Measurements from ENCODE around the gene NOTCH4.

Gene NOTCH4

DNA sequence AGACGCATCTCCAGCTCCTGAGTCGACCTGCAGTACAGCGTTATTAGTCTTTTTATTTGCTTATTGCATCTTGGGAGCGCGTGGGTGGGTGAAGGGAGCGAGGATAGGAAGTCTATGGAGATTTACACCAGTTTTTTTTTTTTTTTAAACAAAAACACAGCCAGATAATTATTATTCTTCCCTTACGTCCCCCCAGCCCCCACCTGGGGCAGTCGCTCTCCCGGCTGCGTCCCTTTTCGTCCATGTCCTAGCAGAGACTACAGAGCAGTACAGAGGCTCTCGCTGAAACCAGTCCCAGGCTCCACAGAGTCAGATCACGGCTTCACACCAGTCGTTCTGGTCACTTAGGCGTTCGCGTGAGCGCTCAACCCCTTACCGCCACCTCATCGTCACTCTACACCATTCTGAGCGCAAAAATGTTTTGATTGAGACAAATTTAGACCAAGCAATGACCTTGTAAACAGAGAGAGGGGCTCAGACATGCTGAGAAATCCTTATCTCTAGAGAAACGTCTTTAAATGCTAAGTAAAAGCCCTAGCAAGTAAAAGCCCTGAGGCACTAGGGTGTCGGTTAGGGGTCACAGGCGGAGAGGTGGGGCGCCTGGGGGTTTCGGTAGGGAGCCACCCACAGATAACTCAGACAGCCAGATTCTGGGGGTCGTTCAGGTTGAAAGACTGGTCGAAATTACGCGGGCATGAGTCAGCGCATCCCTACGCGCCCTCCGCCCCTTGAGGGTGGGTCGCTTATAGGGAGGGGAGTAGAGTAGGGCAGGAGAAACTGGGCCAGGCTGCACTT lies 70.9 kb downstream of the NOTCH4 start:
- Histone ChIP-seq H4K20me1 (ENCODE audit: insufficient read depth, low read length) (no peaks in the 10 kb centered on the region), H3K9me2 (replicated peaks; ENCODE audit: insufficient read depth, low read length) (no peaks in the 10 kb centered on the region), H3K4me1 (ENCODE audit: low read length) (0 out of 2 replicates have a peak, but pooled peaks cover 4% of the 10 kb centered on the region), H3K27ac (ENCODE audit: low read length) (no peak overlapping the region), H2AFZ (ENCODE audit: low read length) (no peak overlapping the region), H3F3A (ENCODE audit: insufficient read depth, low read length) (no peaks in the 10 kb centered on the region), H3K4me3 (ENCODE audit: low read length) (no peak overlapping the region), H3K36me3 (replicated peaks; ENCODE audit: insufficient read depth, low read length) (no peaks in the 10 kb centered on the region), H3K9ac (ENCODE audit: low read length) (no peak overlapping the region), H3K79me2 (ENCODE audit: low read length) (no peaks in the 10 kb centered on the region), H3K4me2 (ENCODE audit: low read depth, low read length) (no peak overlapping the region), H3K27me3 (replicated peaks; ENCODE audit: insufficient read depth, low read length) (peaks cover 60% of the 10 kb centered on the region), H3K9me3 (replicated peaks; ENCODE audit: insufficient read depth, low read length) (no peaks in the 10 kb centered on the region)
- TF ChIP-seq EZH2phosphoT487 (IDR thresholded peaks at IDR 0.05; ENCODE audit: low read length) (no peak), EZH2 (optimal IDR thresholded peaks at IDR 0.05; ENCODE audit: low read depth, low read length) (no peak)
- TF ChIP-seq, protein P1, sequence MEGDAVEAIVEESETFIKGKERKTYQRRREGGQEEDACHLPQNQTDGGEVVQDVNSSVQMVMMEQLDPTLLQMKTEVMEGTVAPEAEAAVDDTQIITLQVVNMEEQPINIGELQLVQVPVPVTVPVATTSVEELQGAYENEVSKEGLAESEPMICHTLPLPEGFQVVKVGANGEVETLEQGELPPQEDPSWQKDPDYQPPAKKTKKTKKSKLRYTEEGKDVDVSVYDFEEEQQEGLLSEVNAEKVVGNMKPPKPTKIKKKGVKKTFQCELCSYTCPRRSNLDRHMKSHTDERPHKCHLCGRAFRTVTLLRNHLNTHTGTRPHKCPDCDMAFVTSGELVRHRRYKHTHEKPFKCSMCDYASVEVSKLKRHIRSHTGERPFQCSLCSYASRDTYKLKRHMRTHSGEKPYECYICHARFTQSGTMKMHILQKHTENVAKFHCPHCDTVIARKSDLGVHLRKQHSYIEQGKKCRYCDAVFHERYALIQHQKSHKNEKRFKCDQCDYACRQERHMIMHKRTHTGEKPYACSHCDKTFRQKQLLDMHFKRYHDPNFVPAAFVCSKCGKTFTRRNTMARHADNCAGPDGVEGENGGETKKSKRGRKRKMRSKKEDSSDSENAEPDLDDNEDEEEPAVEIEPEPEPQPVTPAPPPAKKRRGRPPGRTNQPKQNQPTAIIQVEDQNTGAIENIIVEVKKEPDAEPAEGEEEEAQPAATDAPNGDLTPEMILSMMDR (IDR thresholded peaks at IDR 0.05; ENCODE audit: low read length), result no peak
- no peak for DNase-seq

GRCh38 chr6:32151863-32152768 lies 71.8 kb downstream of the NOTCH4 start, which contains the start of gene PRRT1:
Gene PRRT1, minus strand, starts transcription at chr6:32151939. Its CDS starts 112 bp downstream, at chr6:32151827.
- H3K79me2 ChIP-seq (ENCODE audit: low read length), result no peaks in the 10 kb centered on the region
- no peak within 1 kb of the TSS for H3K4me2 ChIP-seq (ENCODE audit: low read depth, low read length)
- H2AFZ ChIP-seq (ENCODE audit: low read length), result no peak within 1 kb of the TSS
- no peak within 1 kb of the TSS for H3K27ac ChIP-seq (ENCODE audit: low read length)
- H3K36me3 ChIP-seq (replicated peaks; ENCODE audit: insufficient read depth, low read length), result no peaks in the 10 kb centered on the region
- no peaks in the 10 kb centered on the region for H3K9me3 ChIP-seq (replicated peaks; ENCODE audit: insufficient read depth, low read length)
- H3K9me2 ChIP-seq (replicated peaks; ENCODE audit: insufficient read depth, low read length), result no peaks in the 10 kb centered on the region
- H3K27me3 ChIP-seq (replicated peaks; ENCODE audit: insufficient read depth, low read length), result peaks cover 68% of the 10 kb centered on the region
- no peak for DNase-seq
- no peak for TF ChIP-seq EZH2 (optimal IDR thresholded peaks at IDR 0.05; ENCODE audit: low read depth, low read length)
- TF ChIP-seq EZH2phosphoT487 (IDR thresholded peaks at IDR 0.05; ENCODE audit: low read length), result no peak
- TF ChIP-seq, protein P1 (IDR thresholded peaks at IDR 0.05; ENCODE audit: low read length), result no peak
- no peaks in the 10 kb centered on the region for H4K20me1 ChIP-seq (ENCODE audit: insufficient read depth, low read length)
- H3K4me3 ChIP-seq (ENCODE audit: low read length), result no peak within 1 kb of the TSS
- no peak within 1 kb of the TSS for H3K9ac ChIP-seq (ENCODE audit: low read length)
- H3F3A ChIP-seq (ENCODE audit: insufficient read depth, low read length), result no peaks in the 10 kb centered on the region
- H3K4me1 ChIP-seq (ENCODE audit: low read length), result 0 out of 2 replicates have a peak, but pooled peaks cover 4% of the 10 kb centered on the region

DNA sequence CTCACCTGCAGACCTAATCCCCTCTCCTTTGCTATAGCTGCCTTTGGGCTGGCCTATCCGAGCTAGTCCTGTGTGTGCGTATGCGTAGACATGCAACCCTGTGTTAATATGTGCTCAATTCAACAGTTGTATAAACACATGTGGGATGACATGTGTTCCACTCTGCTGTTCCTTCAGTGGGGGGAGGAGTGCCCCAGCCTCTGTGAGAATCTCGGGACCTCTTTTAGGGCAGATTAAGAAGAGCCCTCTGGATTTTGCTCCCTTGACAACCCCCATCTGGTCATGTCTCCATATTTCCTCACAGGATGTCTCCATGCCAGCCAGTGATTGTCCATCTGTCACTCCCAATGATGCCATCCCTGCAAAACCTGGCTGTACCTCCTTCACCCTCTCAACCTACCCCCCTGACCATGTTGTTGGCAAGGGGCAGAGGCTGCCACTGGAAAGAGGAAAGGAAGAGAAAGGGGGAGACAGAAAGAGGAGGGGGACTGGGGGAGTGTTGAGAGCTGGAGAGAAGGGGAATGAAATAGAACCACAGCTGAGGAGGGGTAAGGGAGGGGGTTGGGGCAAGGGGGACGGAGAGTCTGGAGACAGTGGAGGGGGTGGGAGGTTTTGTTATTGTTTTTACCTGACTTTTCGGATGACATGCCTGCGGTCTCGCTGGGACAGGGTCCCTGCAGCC lies 72.5 kb downstream of the NOTCH4 start:
- Histone ChIP-seq H4K20me1 (ENCODE audit: insufficient read depth, low read length) (no peaks in the 10 kb centered on the region), H3K79me2 (ENCODE audit: low read length) (no peaks in the 10 kb centered on the region), H3K9ac (ENCODE audit: low read length) (no peak overlapping the region), H3K9me3 (replicated peaks; ENCODE audit: insufficient read depth, low read length) (no peaks in the 10 kb centered on the region), H3K4me1 (ENCODE audit: low read length) (0 out of 2 replicates have a peak, but pooled peaks cover 4% of the 10 kb centered on the region), H3K27ac (ENCODE audit: low read length) (no peak overlapping the region), H3K9me2 (replicated peaks; ENCODE audit: insufficient read depth, low read length) (no peaks in the 10 kb centered on the region), H3F3A (ENCODE audit: insufficient read depth, low read length) (no peaks in the 10 kb centered on the region), H3K4me3 (ENCODE audit: low read length) (no peak overlapping the region), H3K36me3 (replicated peaks; ENCODE audit: insufficient read depth, low read length) (no peaks in the 10 kb centered on the region), H3K27me3 (replicated peaks; ENCODE audit: insufficient read depth, low read length) (peaks cover 76% of the 10 kb centered on the region), H3K4me2 (ENCODE audit: low read depth, low read length) (no peak overlapping the region), H2AFZ (ENCODE audit: low read length) (no peak overlapping the region)
- DNase-seq, result no peak
- TF ChIP-seq EZH2phosphoT487 (IDR thresholded peaks at IDR 0.05; ENCODE audit: low read length), result no peak
- TF ChIP-seq, protein P1 (IDR thresholded peaks at IDR 0.05; ENCODE audit: low read length), result no peak
- TF ChIP-seq EZH2 (optimal IDR thresholded peaks at IDR 0.05; ENCODE audit: low read depth, low read length), result no peak

Data from MM.1S (cell line).